Adrenal gland (tissue), 5 donors: ENCODE data around the gene NAALADL2.
"Not testable (repeated sequence)": the region's sequence is repeated elsewhere in the genome, so short reads cannot be mapped to it uniquely, and the experiment has no call there.

Experiments used
- CTCF ChIP-seq, 6 experiments: fragments of 450-650 bp in 4 of 6; fragments of 200-600 bp in 2 of 6; sonication (generic) in 1 of 6; IDR thresholded peaks; 1 replicate in 5 of 6; 2 replicates in 1 of 6; pipeline versions ENCODE4 v1.5.1 to v1.8.0; 2016 to 2021; ENCODE audit warnings: antibody characterized with exemption in 6 of 6, mild to moderate bottlenecking in 2 of 6, moderate library complexity in 1 of 6
- POLR2A ChIP-seq, 2 donors: fragments of 450-650 bp; IDR thresholded peaks; one replicate each; pipeline ENCODE4 v1.6.1; 2017; ENCODE audit warnings: antibody characterized with exemption in 2 of 2, mild to moderate bottlenecking in 2 of 2, moderate library complexity in 1 of 2
- donor health status: DM: no; HTN: no; CAD: no.

- TF ChIP-seq CTCF, POLR2A (IDR thresholded peaks at IDR 0.05): not testable (repeated sequence)
Observed at GRCh38 chr3:175132706-175133105, 273.6 kb downstream of the NAALADL2 start.
